Thymus (tissue), 11 donors: ENCODE measurements around the gene ZKSCAN2. TPM values are rescaled to one million over a fixed set of nuclear protein-coding genes. Genes with fewer than 3 reads are reported as not detected.

ENCODE experiments used
- DNase-seq, 9 donors: peaks; one replicate each; pipeline ENCODE4 v3.0.0-alpha.2; 2013; ENCODE audit warnings: low spot score in 9 of 9, low read depth in 6 of 9, missing footprints in 1 of 9
- H3K27ac ChIP-seq, 2 donors: one replicate each; pipeline ENCODE4 v1.5.1; 2013; ENCODE audit warnings: control low read depth in 1 of 2, low read depth in 1 of 2, low read length in 1 of 2, mild to moderate bottlenecking in 1 of 2, moderate library complexity in 1 of 2
- H3K27me3 ChIP-seq, 2 donors: one replicate each; pipeline ENCODE4 v1.5.1; 2013; ENCODE audit warnings: low read length in 1 of 2; ENCODE audit not compliant: control insufficient read depth in 2 of 2, insufficient read depth in 1 of 2
- H3K36me3 ChIP-seq, 2 donors: one replicate each; pipeline ENCODE4 v1.5.1; 2013; ENCODE audit warnings: low read length in 1 of 2, mild to moderate bottlenecking in 1 of 2, moderate library complexity in 1 of 2; ENCODE audit not compliant: control insufficient read depth in 2 of 2, insufficient read depth in 2 of 2
- H3K4me1 ChIP-seq, 2 donors: one replicate each; pipeline ENCODE4 v1.5.1; 2013; ENCODE audit warnings: low read length in 2 of 2; ENCODE audit not compliant: control insufficient read depth in 2 of 2, insufficient read depth in 2 of 2
- H3K4me3 ChIP-seq, 2 donors: one replicate each; pipeline ENCODE4 v1.5.1; 2013; ENCODE audit warnings: low read length in 2 of 2, control low read depth in 1 of 2, mild to moderate bottlenecking in 1 of 2
- H3K9me3 ChIP-seq, 2 donors: one replicate each; pipeline ENCODE4 v1.5.1; 2013; ENCODE audit warnings: low read length in 1 of 2, mild to moderate bottlenecking in 1 of 2; ENCODE audit not compliant: control insufficient read depth in 2 of 2, insufficient read depth in 1 of 2
- WGBS: extraction: QIAGEN DNeasy Blood & Tissue Kit; methylation state at CpG from one replicate; pipeline ENCODE4 v1.1.7; 2013; 5-methylcytosine and 5-hydroxymethylcytosine counted together
- polyA plus RNA-seq: library from polyadenylated mRNA; stranded (reverse); fragments of 200-250 nt; gene quantifications from one replicate; pipeline ENCODE4 v1.2.3, GENCODE V29; 2013
- total RNA-seq: library from RNA; stranded (reverse); fragments of 120-200 nt; gene quantifications from one replicate; pipeline ENCODE4 v1.2.4, GENCODE V29; 2013
- donor health status: healthy.

ZKSCAN2 gene
- total and polyA plus RNA-seq, 2 donors: 1.2 to 3.3 TPM

GRCh38 chr16:25250467-25250866 lies 7.2 kb downstream of the ZKSCAN2 start:
- no peak for DNase-seq
- Histone ChIP-seq H3K4me1 (no peaks in the 10 kb centered on the region), H3K27me3 (no peaks in the 10 kb centered on the region), H3K4me3 (no peak overlapping the region), H3K27ac (no peak overlapping the region), H3K36me3 (peaks cover 17 to 19% of the 10 kb centered on the region in 2 donors), H3K9me3 (no peaks in the 10 kb centered on the region)
- WGBS: 97% methylated on average over 2 of the region's 2 CpGs

DNA sequence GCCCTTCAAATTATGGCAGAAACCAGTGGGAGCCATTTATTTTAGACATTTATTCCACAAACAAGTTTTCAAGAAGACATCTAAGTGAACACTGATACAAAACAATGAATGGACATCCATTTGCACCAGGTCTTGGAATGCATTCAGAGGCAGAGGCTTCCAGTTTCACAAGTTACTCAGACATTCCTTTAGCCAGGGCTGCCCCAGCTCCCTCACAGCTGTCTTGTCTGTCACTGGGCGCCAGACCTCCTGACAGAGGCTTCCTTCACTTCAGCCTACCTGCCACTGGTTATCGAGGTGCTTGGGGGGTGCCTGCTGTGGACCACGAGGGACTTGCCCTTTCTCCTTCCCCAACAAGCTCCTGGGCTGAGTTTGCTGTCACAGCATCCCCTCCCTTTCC lies 21.7 kb downstream of the ZKSCAN2 start:
- Histone ChIP-seq H3K27ac (no peak overlapping the region), H3K27me3 (no peaks in the 10 kb centered on the region), H3K4me3 (no peak overlapping the region), H3K36me3 (peaks cover 6 to 12% of the 10 kb centered on the region in 2 donors), H3K4me1 (no peaks in the 10 kb centered on the region), H3K9me3 (no peaks in the 10 kb centered on the region)
- 92% methylated on average over 3 of the region's 3 CpGs for WGBS
- no peak for DNase-seq

DNA sequence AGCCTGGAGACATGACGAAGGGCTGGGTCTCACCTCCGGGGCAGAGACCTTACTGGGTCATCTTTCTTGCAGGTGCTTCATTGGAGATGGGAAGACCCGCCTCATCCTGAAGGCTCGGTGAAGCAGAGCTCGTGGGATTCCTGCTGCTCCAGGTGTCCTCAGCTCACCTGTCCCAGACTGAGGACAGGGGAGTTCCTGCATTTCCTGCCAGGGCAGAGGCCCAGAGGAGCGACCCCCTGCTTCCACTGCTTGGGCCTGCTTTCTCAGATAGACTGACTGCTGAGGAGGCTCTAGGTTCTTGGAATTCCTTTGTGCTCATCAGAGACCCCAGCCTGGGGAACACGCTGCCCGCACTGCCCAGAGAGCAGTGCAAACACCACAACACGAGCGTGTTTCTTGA lies 29.3 kb downstream of the ZKSCAN2 start:
- no peaks in the 10 kb centered on the region for H3K9me3 ChIP-seq
- no peaks in the 10 kb centered on the region for H3K36me3 ChIP-seq
- no peaks in the 10 kb centered on the region for H3K4me1 ChIP-seq
- no peak overlapping the region for H3K27ac ChIP-seq
- H3K4me3 ChIP-seq: no peak overlapping the region
- no peak for DNase-seq
- no peaks in the 10 kb centered on the region for H3K27me3 ChIP-seq
- 84% methylated on average over 10 of the region's 10 CpGs for WGBS

DNA sequence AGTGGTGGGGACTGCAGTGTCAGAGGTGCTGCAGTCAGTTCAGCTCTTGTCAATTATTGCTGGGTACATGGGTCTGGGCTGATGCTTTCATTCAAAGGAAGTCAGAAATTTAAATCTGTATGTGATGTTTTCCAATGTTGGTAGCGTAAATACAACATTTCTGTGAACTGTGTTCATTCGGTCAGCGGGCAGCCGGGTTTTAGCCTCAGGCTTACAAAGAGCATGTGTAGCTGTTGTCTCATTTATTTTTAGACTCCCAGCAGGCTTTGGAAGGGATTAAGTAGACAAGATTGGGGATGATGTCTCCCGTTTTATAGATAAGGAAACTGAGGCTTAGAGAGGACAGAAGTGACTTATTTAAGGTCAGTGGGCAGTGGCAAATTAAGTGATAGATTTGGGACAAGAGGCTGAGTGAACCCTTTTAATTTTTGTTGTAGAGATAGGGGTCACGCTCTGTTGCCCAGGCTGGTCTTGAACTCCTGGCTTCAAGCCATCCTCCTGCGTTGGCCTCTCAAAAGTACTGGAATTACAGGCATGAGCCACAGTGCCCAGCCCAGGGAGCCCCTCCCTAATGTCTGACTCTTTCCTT lies 32.8 kb downstream of the ZKSCAN2 start:
- no peak overlapping the region for H3K4me3 ChIP-seq
- H3K4me1 ChIP-seq: no peaks in the 10 kb centered on the region
- no peaks in the 10 kb centered on the region for H3K27me3 ChIP-seq
- H3K9me3 ChIP-seq: no peaks in the 10 kb centered on the region
- WGBS: 97% methylated on average over 7 of the region's 7 CpGs
- no peaks in the 10 kb centered on the region for H3K36me3 ChIP-seq
- no peak for DNase-seq
- H3K27ac ChIP-seq: no peak overlapping the region

DNA sequence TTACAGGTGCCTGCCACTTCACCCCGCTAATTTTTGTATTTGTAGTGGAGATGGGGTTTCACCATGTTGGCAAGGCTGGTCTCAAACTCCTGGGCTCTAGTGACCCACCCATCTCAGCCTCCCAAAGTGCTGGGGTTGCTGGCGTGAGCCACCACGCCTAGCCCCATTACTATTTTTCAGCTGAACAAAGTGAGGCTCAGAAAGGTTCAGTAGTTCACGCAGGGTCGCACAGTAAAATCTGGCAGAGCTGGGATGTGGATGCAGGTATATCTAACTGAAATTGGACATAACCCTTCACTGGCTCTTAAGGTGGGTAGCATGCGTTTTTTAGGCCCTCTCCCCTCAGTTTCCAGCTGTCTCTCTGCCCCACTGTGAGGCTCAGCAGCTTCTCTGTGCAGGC lies 33.7 kb downstream of the ZKSCAN2 start:
- Histone ChIP-seq H3K36me3 (no peaks in the 10 kb centered on the region), H3K4me1 (no peaks in the 10 kb centered on the region), H3K27ac (no peak overlapping the region), H3K27me3 (no peaks in the 10 kb centered on the region), H3K4me3 (no peak overlapping the region), H3K9me3 (no peaks in the 10 kb centered on the region)
- 88% methylated on average over 6 of the region's 6 CpGs for WGBS
- DNase-seq: no peak

DNA sequence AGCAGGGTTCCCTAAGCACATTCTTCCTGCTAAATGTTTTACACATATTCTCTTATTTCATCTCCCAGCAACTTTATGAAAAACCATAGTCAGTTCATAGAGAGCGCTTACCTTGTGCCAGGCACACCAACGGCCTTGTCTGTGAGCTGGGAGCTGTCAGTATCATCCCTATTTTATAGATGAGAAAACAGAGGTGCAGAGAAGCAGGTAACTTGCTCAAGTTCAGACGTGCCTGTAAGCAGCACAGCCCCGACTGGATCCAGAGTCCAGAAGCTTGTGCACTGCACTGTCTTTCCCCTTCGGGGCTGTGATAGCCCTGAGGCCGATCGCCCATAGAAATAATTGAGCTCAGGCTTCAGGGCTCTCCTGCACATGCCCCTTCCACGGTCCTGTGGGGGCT lies 34.7 kb downstream of the ZKSCAN2 start:
- Histone ChIP-seq H3K9me3 (no peaks in the 10 kb centered on the region), H3K4me1 (no peaks in the 10 kb centered on the region), H3K4me3 (no peak overlapping the region), H3K27ac (no peak overlapping the region), H3K36me3 (no peaks in the 10 kb centered on the region), H3K27me3 (no peaks in the 10 kb centered on the region)
- no peak for DNase-seq
- WGBS: 94% methylated on average over 8 of the region's 8 CpGs

GRCh38 chr16:25219070-25219737 lies 38.4 kb downstream of the ZKSCAN2 start:
- H3K27ac ChIP-seq: no peak overlapping the region
- WGBS: 94% methylated on average over 3 of the region's 3 CpGs
- H3K36me3 ChIP-seq: no peaks in the 10 kb centered on the region
- H3K4me3 ChIP-seq: no peak overlapping the region
- DNase-seq: no peak
- H3K4me1 ChIP-seq: no peaks in the 10 kb centered on the region
- H3K27me3 ChIP-seq: no peaks in the 10 kb centered on the region
- no peaks in the 10 kb centered on the region for H3K9me3 ChIP-seq

- Histone ChIP-seq H3K27me3 (no peaks in the 10 kb centered on the region), H3K27ac (no peak overlapping the region), H3K36me3 (no peaks in the 10 kb centered on the region), H3K4me1 (no peaks in the 10 kb centered on the region), H3K4me3 (no peak overlapping the region), H3K9me3 (no peaks in the 10 kb centered on the region)
- DNase-seq: no peak
- 96% methylated on average over 4 of the region's 4 CpGs for WGBS
These were observed 39.7 kb downstream of the ZKSCAN2 start for GRCh38 chr16:25217921-25218320.

GRCh38 chr16:25217112-25217511 lies 40.5 kb downstream of the ZKSCAN2 start:
- Histone ChIP-seq H3K9me3 (no peaks in the 10 kb centered on the region), H3K27me3 (no peaks in the 10 kb centered on the region), H3K27ac (no peak overlapping the region), H3K4me1 (no peaks in the 10 kb centered on the region), H3K36me3 (no peaks in the 10 kb centered on the region), H3K4me3 (no peak overlapping the region)
- 96% methylated on average over 17 of the region's 17 CpGs for WGBS
- DNase-seq: no peak
